Astrocyte of the spinal cord (primary cell): ENCODE data around the gene TUBB1.

Experiments
- DNase-seq: peaks from one replicate; pipeline ENCODE4 v3.0.0; 2011; ENCODE audit warnings: low read depth, low spot score
- H3K4me3 ChIP-seq: 2 replicates; pipeline ENCODE4 v1.5.1; 2011; ENCODE audit warnings: low read depth, mild to moderate bottlenecking, low read length, moderate library complexity
- CTCF ChIP-seq: IDR thresholded peaks from 2 replicates; pipeline ENCODE4 v1.5.1; 2012; ENCODE audit warnings: low read depth, mild to moderate bottlenecking, low read length, inconsistent platforms
- in situ Hi-C: cut with HindIII; loops from 2 replicates; pipeline ENCODE4 v1.10.0; 2017; ENCODE audit warnings: low sequenced_read_pairs

TUBB1 gene

GRCh38 chr20:58984691-58985090 is 34.5 kb upstream of the TUBB1 start:
- in situ Hi-C loops, result no loop called here

GRCh38 chr20:58985656-58986055 is 33.6 kb upstream of the TUBB1 start:
- TF ChIP-seq CTCF, result no peak
- H3K4me3 ChIP-seq, result no peak overlapping the region
- in situ Hi-C loops, result no loop called here
- DNase-seq, result no peak

More at GRCh38 chr20:58984691-58985090, 34.5 kb upstream of the TUBB1 start:
- no peak overlapping the region for H3K4me3 ChIP-seq
- TF ChIP-seq CTCF, result no peak
- no peak for DNase-seq

GRCh38 chr20:58986286-58986967 is 32.8 kb upstream of the TUBB1 start:
- no peak for TF ChIP-seq CTCF
- no peak for DNase-seq
- in situ Hi-C loops, result no loop called here
- H3K4me3 ChIP-seq, result no peak overlapping the region

- no peak overlapping the region for H3K4me3 ChIP-seq
- TF ChIP-seq CTCF, result no peak
- DNase-seq, result no peak
- in situ Hi-C loops, result no loop called here
These were observed 32.2 kb upstream of the TUBB1 start for GRCh38 chr20:58986968-58987517.

GRCh38 chr20:58987790-58988564 is 31.3 kb upstream of the TUBB1 start:
- H3K4me3 ChIP-seq, result no peak overlapping the region
- TF ChIP-seq CTCF, result no peak
- in situ Hi-C loops, result no loop called here
- no peak for DNase-seq

GRCh38 chr20:58988565-58988882 is 30.7 kb upstream of the TUBB1 start:
- no peak for TF ChIP-seq CTCF
- in situ Hi-C loops, result no loop called here
- no peak for DNase-seq

More at GRCh38 chr20:58988565-58988882, 30.7 kb upstream of the TUBB1 start:
- no peak overlapping the region for H3K4me3 ChIP-seq
